DMS 273 (cell line): ENCODE measurements around the gene ARHGAP40.
"Not testable (repeated sequence)": the region's sequence is repeated elsewhere in the genome, so short reads cannot be mapped to it uniquely, and the experiment has no call there.

Experiments used
- DNase-seq: peaks from one replicate; lab custom pipeline; 2025; ENCODE audit not compliant: unreplicated experiment; lab: John Stamatoyannopoulos, UW

ARHGAP40 gene

DNA sequence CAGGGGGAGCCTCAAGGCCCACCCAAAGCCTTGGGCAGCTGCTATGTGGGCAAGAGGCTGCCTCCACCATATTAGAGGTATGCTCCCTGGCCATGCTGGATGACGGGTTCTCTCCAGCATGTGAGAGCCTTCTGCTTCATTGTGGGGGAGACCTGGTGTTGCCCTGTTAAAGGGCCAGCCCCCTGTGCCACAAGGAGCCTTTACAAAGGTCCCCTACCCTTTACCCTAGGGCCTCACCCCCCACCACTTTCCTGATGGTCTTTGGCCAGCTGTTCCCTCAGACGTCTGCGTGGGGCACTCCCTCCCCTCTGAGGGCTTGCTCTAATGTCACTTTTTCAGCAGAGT, 15.5 kb upstream of the ARHGAP40 start:
- DNase-seq: no peak

DNA sequence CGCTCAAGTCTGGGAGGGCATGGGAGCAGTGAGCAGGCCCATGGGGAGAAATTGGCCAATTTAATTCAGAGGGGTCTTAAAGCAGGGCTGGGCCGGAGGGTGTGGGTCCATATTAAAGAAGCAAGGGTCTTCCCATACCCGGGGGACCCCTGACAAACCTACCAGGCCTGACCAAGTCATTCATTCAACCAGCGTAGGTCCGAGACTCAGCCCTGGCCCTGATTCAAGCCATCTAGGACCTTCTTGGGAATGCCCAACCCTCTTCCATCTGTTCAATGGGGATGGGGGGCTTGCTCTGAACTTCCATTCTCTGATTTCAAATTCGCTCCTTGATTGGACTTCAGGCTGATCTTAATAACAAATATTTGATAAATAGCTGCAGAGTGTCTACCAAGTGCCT, 13.3 kb upstream of the ARHGAP40 start:
- no peak for DNase-seq

DNA sequence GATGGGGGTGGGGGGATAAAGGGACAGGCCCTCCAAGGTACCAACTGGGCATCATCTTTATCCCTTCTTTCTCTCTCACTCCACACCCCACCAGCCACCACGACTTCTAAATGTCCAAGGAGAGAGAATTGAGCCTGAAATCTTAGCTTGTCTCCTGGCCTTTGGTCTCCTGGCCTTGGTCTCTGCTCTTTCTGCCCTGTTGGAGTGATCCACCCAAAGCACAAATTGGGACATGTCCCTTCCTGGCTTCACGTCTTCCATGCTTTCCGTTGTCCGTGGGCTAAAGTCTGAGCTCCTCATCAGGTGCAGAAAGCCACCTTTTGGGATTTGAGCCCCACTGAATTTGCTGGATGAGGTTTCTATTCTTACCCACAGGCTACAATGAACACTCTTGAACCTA, 12.3 kb upstream of the ARHGAP40 start:
- DNase-seq: no peak

DNA sequence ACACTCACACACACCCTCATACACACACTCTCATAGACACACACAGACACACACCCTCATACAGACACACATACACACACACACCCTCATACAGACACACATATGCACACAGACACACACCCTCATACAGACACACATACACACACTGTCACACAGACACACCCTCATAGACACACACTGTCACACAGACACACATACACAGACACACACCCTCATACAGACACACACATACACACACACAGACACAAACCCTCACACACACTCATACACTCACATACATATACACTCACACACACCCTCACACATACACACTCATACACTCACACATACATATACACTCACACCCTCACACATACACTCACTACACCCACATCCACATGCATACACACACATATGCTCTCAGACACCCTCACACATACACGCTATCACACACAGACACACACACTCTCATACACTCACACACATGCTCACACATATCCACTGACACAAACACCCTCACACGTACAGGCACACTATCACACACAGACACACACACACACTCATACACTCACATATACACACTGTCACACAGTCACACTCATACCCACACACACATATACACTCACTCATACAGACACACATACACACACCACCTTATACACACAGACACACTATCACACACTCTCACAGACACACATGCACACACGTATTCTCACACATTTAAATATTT, 11.5 kb upstream of the ARHGAP40 start:
- no peak for DNase-seq

DNA sequence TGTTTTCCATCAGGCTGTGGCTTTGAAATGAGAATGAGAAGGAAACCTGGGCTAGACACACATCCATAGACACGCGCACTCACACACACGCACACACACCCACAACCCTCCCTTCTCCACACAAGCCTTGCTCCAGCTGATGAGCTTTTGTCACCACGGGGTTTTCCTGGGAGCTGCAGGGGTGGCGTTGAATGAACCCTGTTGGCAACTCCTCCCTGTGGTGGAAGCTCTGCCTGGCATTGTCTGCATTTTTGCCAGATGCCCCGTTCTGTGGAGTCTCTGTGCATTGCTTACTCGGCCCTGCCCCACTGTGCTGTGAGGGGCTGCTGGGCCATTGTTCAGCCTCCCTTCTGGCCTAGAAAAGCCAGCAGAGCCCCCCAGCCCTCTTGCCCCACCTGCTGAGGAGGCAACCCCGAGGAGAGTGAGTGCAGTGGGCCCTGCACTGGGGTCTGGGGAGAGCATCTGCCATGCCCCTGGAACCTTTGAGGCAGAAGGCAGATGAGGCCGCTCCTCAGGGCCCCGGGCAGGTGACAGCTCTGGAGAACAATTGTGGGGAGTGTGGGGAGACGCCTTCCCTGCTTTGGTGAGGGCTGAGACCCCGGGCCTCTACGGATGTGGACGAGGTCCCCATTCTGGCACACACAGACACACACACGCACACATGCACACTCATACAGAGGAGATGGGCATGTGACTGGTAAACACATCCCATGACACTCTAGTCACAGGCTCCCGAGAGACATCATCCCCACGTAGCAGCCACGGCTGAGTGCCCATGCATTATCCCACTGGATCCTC, 10.7 kb upstream of the ARHGAP40 start:
- no peak for DNase-seq

DNA sequence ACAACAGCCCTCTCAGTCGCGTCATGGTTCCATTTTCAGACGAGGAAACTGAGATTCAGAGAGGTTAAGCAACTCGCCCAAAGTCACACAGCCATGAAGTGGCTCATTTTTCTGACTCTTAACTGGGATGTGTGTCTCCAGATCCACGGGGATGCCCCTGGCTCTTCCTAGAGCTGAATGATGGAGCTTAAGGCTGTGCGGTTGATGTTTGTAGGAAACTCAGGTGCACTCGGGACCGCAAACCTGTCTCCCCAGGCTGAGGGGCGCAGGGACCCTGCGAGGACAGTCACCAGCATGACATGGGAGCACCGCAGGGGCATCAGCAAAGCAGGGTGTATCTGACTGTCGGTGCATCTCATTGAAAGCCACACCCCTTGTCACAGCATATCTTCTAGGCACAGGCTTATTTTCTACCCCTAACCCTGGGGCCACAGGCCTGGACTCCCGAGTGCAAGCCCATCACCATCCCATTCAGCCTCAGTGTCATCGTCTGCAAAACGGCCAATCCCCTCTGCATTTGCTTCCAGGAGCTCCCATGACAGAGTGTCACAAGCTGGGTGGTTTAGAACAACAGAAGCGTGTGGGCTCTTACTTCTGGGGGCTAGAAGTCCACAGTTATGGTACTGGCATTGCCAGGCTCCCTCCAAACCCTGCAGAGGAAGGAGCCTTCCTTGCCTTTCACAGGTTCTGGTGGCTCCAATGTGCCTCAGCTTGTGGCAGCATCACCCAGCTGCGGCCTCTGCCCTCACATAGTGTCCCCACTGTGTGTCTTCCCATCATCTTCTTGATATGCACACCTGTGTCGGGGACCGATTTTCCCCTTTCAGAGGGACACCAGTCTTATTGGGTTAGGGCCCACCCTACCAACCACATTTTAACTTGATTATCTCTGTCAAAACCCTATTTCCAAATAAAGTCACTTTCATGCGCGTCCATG, 9.9 kb upstream of the ARHGAP40 start:
- no peak for DNase-seq

DNA sequence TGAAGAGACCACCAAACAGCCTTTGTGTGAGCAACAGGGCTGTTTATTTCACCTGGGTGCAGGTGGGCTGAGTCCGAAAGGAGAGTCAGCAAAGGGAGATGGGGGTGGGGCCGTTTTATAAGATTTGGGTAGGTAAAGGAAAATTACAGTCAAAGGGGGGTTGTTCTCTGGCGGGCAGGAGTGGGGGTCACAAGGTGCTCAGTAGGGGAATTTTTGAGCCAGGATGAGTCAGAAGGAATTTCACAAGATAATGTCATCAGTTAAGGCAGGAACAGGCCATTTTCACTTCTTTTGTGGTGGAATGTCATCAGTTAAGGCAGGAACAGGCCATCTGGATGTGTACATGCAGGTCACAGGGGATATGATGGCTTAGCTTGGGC, 9.2 kb upstream of the ARHGAP40 start:
- DNase-seq: not testable (repeated sequence)

DNA sequence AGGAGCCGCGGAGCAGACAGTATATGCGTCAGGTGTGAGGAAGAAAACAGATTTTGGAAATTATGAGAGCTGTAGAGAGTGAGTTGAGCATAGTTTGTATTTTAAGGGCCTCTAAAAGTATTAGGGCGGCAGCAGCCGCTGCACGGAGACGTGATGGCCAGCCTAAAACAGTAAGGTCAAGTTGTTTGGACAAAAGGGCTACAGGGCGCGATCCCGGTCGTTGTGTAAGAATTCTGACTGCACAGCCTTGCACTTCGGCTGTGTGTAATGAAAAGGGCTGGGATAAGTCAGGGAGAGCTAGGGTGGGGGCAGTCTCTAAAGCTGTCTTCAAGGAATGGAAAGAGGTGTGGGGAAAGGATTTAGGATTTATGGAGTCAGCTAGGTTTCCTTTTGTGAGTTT, 7.3 kb upstream of the ARHGAP40 start:
- not testable (repeated sequence) for DNase-seq

DNA sequence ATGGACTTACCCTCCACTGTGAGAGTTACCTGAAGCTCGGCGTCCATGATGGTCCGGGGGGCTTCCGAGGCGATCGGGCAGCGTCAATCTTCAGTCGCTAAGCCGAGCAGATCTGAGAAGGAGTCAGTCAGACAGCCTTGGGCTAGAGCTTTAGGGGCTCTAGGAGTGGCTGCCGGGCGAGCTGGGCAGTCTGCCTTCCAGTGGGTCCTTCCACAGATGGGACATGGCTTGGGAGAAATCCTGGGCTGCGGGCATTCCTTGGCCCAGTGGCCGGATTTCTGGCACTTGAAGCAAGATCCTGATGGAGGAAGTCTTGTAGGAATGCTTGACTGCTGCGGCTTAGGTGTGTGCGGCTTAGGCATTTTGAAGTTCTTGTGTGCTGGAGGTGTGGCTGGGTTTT, 5.7 kb upstream of the ARHGAP40 start:
- not testable (repeated sequence) for DNase-seq

DNA sequence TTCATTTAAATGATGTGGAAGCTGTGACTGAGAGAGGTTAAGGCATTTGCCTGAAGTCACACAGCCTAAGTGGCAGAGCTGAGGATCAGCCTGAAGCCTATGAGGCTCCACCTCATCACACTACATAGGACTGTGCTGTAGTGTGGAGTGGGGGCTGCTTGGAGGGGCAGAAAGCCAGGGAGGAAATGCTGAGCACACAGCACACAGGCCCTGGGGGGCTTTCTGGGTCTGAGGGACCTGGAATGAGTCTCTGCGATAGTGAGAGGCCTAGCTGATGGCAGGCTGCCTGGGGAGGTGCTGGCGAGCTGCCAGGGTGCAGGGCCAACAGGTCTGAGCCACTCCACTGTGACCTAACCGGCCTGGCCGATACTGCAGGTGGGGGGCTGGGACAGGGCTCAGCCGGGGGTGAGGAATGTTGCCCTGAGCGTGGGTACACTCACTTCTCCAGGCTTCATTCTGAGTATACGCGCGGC, 2.2 kb upstream of the ARHGAP40 start:
- DNase-seq: no peak

DNA sequence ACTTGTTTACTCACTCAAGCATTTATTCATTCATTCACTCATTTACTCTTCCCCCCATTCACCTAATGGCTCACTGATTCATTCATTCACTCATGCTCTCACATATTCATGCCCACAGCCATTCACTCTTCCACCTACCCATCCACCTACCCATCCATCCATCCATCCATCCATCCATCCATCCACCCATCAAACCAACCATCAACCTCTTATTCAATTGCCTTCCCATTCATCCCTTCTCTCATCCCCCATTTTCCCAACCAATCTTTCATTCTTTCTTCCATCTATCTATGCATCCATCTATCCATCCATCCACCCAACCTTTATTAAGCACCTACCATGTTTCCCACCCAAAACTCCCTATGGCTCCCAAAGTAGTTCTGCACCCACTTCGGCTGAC, 1.6 kb upstream of the ARHGAP40 start:
- DNase-seq: no peak

DNA sequence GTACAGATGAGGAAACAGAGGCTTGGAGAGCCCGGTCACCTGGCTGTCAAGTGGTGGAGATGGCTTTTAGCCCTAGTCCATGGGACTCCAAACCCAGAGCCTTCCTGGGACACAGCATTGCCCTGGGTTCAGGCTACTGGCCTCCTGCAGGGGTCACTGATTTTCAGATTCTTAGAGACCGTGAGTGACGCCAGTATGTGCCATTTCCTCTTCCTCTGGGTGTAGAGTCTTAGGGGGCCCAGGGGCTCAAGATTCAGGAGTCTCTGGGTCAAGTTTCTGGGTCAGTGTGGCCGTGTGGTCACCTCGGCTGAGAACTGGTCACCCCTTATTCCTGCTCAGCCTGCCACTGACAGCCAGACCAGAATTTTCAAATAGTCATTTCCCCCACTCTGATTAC, 574 bp downstream of the ARHGAP40 start:
- DNase-seq: no peak

DNA sequence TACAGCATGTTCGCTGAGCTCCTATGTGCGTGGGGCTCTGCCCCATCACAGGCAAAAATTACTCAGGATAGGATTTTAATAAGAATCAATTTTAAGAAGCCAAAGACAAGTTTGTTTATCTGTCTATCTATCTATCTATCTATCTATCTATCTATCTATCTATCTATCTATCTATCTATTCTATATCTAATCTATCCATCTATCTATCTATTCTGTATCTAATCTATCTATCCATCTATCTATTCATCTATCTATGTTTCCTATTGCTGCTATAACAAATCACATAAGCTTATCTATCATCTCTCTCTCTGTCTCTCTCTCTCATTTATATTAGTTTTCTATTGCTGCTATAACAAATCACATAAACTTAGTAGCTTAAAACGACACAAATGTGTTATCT, 1.7 kb downstream of the ARHGAP40 start:
- DNase-seq: no peak

DNA sequence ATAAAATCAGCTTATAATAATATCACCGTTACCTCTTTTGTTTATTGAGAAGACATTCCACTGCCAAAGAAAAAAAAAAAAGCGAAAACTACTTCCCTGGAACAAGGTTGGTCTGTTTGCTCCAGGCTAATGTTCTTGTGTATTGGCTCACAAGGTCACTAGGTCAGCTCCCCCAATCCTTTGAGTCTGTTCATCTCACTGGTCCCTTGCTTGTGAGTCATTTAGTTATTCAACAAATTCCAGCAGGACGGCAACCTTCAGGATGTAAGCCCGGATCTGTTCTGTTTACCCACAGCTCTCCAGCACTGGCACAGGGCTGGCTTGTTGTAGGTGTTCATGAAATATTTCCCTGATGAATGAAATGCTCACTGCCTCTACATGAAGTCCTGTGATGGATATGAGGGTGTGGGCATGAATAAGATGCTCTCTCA, 3.3 kb downstream of the ARHGAP40 start:
- no peak for DNase-seq

DNA sequence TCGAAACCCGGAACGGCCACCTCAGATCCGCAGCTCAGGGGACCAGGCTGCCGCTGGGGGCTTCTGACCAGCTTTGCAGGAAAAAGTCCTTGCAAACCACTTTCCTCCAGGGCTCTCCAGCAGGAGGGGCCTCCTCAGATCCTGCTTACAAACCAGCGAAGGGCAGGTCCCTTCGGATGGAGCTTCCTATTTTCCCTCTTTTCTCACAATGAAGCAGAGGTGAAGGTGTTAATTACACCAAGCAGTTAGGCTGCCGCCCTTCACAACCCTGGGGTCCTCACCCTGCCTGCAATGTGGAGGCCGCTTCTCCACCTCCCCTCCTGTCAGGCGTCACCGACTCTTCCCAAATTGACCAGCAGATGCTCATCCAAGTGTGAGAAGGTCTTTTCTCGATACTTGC, 5.7 kb downstream of the ARHGAP40 start:
- no peak for DNase-seq

DNA sequence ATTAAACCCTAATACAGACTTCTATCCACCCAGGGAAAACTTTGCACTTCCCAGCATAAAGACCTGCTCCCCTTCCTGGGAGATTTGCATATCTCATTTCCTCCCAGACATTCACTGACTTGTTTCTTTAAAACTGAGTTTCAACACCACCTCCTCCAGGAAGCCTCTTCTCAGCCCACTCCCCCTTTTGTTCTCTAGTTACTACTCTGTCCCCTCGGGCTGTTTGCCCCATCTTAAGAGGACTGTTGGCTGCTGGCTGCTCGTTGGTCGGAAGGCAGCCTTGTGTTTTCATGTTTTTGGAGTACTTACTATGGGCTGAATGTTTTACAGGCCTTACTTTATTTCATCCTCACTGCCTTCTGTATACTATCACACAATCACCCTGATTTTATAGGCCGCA, 6.6 kb downstream of the ARHGAP40 start:
- DNase-seq: no peak

DNA sequence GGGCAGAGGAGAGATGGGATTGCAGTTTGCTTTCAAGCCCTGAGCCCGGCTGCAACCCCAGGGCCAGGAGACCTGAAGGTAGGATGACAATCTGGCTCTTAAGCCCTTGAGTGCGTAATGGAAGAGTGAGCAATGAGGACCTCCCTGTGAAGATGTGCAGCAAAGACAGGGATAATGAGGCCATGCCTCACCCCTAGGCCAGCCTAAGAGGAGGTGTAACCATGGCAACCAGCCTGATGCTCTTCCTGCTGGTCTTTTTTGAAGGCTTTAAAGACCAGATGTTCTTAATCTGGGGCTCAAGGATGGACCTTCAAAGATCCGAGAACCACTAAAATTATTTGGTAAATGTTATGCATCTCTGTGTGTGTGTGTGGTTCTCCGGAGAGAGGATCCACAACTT, 8.2 kb downstream of the ARHGAP40 start:
- DNase-seq: peak; percentile 26

DNA sequence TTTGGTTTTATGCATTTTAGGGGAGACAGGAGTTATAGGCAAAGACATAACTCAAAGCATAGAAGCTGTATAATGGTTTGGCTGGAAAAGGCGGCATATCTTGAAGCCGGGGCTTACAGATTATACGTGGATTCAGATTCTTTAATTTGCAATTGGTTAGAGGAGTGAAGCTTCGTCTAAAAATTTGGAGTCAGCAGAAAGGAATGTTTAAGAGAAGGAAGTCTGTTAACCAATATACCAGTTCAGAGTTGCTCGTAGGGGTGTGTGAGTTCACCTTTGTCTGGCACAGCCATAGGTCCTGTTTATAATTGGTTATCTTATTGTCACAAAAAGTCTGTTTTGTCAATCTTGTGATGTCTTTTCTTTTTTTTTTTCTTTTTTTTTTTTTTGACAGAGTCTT, 8.9 kb downstream of the ARHGAP40 start:
- DNase-seq: no peak

DNA sequence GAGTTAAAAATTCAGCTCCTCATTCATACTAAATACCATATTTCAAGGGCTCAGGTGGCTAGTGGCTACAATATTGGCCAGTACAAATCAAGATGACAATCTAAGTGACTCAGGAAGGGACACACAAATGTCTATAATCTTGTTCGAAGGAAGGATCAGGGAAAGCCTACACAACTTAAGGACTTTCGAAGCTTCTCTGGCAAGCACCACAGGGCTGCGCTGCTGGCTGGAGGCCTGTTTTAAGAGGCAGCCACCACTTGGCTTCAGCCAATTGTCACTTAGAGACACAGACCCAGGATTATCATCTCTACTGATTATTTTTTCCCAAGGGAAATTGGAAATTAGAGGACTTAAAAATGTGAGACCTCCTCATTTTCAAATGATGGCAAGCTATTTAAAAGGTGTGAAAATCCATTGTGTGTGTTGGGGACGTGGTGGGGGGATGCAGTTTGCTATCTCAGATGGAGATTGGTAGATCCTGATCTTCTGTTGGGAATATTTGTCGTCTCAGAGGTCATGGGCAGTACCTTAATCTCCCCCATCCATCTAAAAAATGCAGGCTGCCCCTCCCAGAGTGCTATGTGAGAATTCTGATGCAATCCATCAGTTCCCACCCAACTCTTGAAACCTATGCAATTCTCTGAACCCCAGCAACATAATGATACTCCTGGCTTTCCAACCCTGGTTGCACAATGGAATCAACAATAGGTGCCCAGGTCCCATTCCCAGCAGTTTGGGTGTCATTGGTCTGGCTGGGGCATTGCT, 11.3 kb downstream of the ARHGAP40 start:
- DNase-seq: no peak

DNA sequence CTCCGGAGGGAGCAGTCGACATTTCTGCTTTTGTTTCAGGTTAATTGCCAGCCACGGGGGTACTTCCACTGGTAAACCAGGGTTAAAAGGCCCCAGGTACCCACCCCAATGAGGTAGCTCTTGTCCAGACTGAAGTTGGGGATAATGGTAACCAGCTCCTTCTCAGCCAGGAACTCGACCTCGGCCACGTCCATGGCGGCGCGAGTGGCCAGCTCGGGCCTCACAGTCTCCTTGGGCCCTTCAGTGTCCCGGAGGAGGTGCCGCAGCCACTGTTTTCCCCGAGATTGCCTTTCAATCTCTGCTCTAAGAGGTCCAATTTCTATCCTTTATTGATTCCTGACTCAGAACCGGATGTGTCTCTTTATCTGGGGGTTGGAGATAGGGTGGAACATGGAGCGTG, 13.7 kb downstream of the ARHGAP40 start:
- DNase-seq: no peak

DNA sequence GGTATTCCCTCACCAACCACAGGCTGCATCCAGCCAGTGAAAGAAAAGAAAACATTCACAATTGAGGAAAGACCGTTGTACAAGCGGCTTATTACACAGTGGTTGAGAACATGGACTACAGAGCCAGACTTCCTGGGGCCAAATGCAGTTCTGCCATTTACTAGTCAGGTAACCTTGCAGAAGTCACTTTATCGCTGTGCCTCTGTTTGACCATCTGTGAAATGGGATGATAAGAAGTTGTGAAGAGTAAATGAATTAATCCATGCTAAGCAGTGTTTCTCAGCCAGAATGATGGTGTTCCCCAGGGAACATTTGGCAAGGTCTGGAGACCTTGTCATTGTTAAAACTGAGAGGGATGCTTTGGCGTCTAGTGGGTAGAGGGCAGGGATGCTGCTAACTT, 14.8 kb downstream of the ARHGAP40 start:
- no peak for DNase-seq
